ES-I3 (cell line): Measurements from ENCODE around the gene UGT1A4.

Experiments used
- H3K36me3 ChIP-seq: 2 replicates; pipeline ENCODE4 v1.6.1; 2013; ENCODE audit warnings: mild to moderate bottlenecking, low read length, control low read depth, moderate library complexity; ENCODE audit not compliant: insufficient read depth
- H3K4me1 ChIP-seq: 2 replicates; pipeline ENCODE4 v1.6.1; 2013; ENCODE audit warnings: mild to moderate bottlenecking, control low read depth, low read length; ENCODE audit not compliant: insufficient read depth
- H3K9ac ChIP-seq: 2 replicates; pipeline ENCODE4 v1.6.1; 2013; ENCODE audit warnings: low read depth, mild to moderate bottlenecking, low read length, moderate library complexity
- H3K9me3 ChIP-seq: 2 replicates; pipeline ENCODE4 v1.6.1; 2013; ENCODE audit warnings: mild to moderate bottlenecking, low read length, moderate library complexity; ENCODE audit not compliant: control insufficient read depth, insufficient read depth

UGT1A4 gene

DNA sequence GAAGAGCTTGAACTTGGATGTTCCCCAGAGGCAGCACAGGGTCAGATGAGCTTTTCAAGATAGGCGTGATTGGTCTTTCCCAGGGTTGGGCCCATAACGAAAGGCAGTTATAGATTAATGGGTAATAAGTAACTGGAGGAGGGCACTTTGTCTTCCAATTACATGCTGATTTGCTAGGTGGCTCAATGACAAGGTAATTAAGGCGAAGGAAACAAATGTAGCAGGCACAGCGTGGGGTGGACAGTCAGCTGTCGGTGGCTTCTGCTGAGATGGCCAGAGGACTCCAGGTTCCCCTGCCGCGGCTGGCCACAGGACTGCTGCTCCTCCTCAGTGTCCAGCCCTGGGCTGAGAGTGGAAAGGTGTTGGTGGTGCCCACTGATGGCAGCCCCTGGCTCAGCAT is at the start of gene UGT1A4:
TSS of gene UGT1A4 (plus strand) at position 185 of the 400 bp plus-strand sequence. CDS start at position 270, 85 bp downstream.
- H3K9me3 ChIP-seq: no peaks in the 10 kb centered on the region
- no peak within 1 kb of the TSS for H3K9ac ChIP-seq
- no peaks in the 10 kb centered on the region for H3K4me1 ChIP-seq
- no peaks in the 10 kb centered on the region for H3K36me3 ChIP-seq

DNA sequence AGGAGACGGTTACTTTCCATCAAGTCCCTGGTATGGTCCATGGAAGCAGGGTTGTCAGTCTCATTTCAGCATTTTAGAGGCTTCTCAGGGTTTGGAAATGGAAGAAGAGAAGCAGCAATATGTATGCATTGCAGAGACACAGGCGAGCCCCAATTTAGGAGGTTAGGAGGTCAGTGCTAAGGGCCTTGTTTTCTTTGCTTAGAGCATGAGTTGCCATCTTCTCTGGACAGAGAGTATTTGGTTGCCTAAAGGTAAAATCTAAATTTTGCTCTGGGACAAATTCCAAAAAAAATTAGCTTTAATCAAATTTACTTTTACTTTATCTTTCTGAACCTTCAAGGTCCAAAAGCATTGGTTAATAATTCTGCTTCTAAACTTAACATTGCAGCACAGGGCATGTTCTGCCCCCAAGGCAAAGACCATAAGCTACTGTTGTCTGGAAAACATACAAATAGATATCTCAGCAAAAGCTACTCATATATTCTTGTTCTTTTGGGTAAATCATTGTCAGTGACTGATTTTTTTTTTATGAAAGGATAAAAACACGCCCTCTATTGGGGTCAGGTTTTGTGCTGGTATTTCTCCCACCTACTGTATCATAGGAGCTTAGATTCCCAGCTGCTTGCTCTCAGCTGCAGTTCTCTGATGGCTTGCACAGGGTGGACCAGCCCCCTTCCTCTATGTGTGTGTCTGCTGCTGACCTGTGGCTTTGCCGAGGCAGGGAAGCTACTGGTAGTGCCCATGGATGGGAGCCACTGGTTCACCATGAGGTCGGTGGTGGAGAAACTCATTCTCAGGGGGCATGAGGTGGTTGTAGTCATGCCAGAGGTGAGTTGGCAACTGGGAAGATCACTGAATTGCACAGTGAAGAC is 47.0 kb upstream of the UGT1A4 start, which contains the start of gene UGT1A9:
TSS of gene UGT1A9 (plus strand) at position 609 of the 872 bp plus-strand sequence. CDS start at position 646, 37 bp downstream.
- no peaks in the 10 kb centered on the region for H3K4me1 ChIP-seq
- no peaks in the 10 kb centered on the region for H3K9me3 ChIP-seq
- H3K9ac ChIP-seq: no peak within 1 kb of the TSS
- no peaks in the 10 kb centered on the region for H3K36me3 ChIP-seq

DNA sequence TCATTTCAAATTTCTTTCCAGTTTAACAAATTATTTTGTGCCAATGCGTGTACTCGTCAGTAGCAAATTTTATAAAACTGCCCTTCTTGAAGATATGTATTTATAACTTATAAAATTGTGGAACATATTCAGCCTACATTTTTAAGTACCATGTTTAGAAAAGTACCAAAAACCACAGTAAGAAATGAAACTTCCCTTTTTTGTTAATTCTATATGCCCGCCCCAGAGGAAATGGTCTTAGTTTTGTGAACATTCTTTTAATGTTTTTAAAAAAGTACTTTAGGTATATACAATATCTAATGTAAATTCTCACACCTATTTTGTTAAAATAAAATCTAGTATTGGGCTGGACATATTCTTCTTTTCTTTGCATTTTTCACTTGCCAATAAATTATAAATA is 45.6 kb upstream of the UGT1A4 start:
- Histone ChIP-seq H3K36me3 (no peaks in the 10 kb centered on the region), H3K9ac (no peak overlapping the region), H3K9me3 (no peaks in the 10 kb centered on the region), H3K4me1 (no peaks in the 10 kb centered on the region)

DNA sequence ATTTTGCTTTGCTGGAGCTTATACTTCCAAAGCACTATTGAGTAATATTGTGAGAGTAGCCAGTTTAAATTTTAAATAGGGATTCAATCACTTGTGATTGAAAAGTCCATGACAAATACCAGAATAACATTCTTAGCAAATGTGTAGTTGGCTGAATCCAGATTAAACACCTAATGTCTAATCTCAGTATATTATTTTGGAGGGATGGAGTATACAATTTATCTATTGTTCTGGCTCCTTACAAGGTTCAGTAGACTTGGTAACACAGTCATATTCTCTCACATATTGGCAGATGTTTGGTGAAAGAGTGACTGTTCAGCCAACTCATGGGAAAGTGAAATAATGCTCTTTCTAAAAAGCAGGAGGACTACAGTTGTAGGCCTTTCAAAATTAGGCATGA is 44.6 kb upstream of the UGT1A4 start:
- H3K4me1 ChIP-seq: no peaks in the 10 kb centered on the region
- H3K9ac ChIP-seq: no peak overlapping the region
- no peaks in the 10 kb centered on the region for H3K9me3 ChIP-seq
- H3K36me3 ChIP-seq: no peaks in the 10 kb centered on the region

DNA sequence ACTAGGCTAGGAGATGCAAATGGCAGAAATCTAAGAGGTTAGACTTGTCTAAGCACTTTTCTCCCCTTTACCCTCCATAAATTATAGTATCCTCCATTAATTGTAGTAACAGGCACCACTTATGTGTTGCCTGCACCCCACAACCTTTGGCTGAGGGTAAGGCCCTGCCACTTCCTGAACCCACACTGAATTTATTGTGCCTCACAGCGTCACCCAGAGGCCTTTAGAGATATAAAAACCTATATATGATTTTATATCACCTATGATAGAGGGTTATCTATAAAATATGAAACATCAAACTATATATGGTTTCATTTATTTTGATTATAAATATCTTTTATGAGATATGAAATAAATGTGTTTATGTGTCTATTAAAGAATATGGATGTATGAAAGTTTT is 44.2 kb upstream of the UGT1A4 start:
- Histone ChIP-seq H3K36me3 (no peaks in the 10 kb centered on the region), H3K4me1 (no peaks in the 10 kb centered on the region), H3K9me3 (no peaks in the 10 kb centered on the region), H3K9ac (no peak overlapping the region)

DNA sequence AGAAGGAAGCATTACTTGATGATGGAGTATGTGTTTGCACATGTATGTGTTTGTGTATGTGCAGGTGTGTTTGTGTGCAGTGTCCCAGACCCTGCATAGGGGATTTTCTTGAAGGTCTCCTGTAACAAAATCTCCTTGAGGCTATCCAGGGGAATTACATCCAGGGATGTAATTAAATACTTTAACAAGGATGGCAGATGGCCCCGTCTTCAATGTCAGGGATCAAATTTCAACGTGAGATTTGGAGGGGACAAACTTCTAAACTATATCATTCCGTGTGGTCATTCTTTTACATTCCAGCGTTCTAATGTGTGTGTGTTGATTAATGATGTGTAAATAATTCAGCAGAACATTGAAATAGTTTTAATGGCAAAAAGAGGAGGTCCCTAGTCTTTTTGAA is 43.5 kb upstream of the UGT1A4 start:
- no peaks in the 10 kb centered on the region for H3K36me3 ChIP-seq
- H3K9ac ChIP-seq: no peak overlapping the region
- no peaks in the 10 kb centered on the region for H3K9me3 ChIP-seq
- H3K4me1 ChIP-seq: no peaks in the 10 kb centered on the region

DNA sequence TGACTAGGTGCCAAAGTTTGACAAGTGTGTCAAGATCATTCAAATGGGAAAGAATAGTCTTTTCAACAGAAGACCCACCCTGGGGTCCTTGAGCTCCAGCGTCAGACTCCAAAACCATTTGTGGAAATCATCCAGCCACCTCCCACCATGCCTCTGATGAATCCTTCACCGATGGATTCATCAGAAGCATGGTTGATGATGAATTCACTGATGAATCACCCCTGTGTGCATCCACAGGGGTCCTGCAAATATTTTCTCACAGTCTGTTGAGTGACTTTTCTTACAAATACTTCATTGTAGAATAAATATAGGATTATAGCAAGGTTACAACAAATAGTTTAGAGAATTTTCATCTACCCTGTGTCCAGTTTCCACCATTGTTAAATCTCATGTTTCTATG is 42.5 kb upstream of the UGT1A4 start:
- Histone ChIP-seq H3K4me1 (no peaks in the 10 kb centered on the region; the same call in 1 of the 2 replicates), H3K9me3 (no peaks in the 10 kb centered on the region), H3K9ac (no peak overlapping the region), H3K36me3 (no peaks in the 10 kb centered on the region)

DNA sequence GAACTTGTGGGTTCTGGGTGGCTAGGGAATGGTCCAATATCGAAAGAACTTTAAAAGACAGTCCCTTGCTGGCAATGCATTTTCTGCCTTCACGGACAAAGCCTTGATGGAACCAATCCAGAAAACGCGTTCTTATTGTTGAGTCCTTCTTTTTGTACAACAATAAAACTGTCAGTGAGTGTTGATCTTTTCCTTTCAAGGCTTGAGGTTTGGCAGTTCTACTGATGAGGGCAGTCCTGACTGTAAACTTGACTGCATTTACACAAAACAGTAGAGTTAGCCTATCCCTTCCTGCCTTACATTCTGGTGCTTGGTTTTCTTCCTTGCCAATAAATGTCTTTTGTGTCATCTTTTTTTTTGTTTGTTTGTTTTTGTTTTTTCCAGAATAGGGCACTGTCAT is 39.3 kb upstream of the UGT1A4 start:
- no peak overlapping the region for H3K9ac ChIP-seq

DNA sequence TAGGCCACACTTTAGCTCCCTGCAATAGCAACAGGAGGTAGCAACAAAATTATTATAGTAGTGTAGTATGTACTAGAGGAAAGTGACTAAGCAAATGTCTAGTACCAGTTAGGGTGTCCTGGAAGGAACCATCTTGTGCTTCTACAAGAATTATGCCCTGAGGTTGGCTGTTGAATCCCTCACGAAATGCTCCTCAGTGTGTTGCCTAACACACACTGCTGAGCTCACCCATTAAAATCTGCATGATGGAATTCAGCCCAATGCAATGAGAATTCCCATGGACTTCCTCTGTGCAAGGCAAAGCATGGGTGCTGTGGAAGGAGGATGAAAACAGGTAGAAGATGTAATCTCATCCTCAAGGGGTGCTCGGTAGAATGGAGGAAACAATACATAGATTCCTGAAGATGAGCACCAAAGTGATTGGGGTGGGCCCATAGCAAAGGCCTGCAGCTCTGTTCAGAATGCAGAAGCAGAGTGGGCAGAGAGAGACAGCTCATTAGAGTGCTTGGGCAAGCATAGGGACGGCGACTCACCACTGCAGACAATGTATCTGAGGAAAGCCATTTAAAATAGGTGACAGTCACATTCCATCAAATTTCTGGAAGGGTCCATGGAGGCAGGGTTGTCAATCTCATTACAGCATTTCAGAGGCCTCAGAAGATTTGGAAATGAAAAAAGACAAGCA is 38.0 kb upstream of the UGT1A4 start:
- Histone ChIP-seq H3K4me1 (no peaks in the 10 kb centered on the region; the same call in 1 of the 2 replicates), H3K36me3 (no peaks in the 10 kb centered on the region), H3K9ac (no peak overlapping the region), H3K9me3 (no peaks in the 10 kb centered on the region)

More for the DNA sequence above, 39.3 kb upstream of the UGT1A4 start:
- Histone ChIP-seq H3K36me3 (no peaks in the 10 kb centered on the region), H3K4me1 (no peaks in the 10 kb centered on the region; the same call in 1 of the 2 replicates), H3K9me3 (no peaks in the 10 kb centered on the region)

DNA sequence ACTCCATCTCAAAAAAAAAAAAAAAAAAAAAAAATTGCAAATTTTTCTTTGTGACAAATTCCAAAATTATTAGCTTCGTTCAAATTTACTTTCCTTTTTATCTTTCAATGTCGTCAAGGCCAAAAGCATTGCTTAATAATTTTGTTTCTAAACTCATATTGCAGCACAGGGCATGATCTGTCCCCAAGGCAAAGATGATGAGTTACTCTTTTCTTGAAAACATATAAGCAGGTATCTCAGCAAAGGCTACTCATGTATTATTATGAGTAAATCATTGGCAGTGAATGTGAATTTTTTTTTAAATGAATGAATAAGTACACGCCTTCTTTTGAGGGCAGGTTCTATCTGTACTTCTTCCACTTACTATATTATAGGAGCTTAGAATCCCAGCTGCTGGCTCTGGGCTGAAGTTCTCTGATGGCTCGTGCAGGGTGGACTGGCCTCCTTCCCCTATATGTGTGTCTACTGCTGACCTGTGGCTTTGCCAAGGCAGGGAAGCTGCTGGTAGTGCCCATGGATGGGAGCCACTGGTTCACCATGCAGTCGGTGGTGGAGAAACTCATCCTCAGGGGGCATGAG is 36.9 kb upstream of the UGT1A4 start, which contains the start of gene UGT1A7:
TSS of gene UGT1A7 (plus strand) at position 381 of the 579 bp plus-strand sequence. CDS start at position 418, 37 bp downstream.
- no peak within 1 kb of the TSS for H3K9ac ChIP-seq
- no peaks in the 10 kb centered on the region for H3K9me3 ChIP-seq
- H3K4me1 ChIP-seq: no peaks in the 10 kb centered on the region; the same call in 1 of the 2 replicates
- no peaks in the 10 kb centered on the region for H3K36me3 ChIP-seq

DNA sequence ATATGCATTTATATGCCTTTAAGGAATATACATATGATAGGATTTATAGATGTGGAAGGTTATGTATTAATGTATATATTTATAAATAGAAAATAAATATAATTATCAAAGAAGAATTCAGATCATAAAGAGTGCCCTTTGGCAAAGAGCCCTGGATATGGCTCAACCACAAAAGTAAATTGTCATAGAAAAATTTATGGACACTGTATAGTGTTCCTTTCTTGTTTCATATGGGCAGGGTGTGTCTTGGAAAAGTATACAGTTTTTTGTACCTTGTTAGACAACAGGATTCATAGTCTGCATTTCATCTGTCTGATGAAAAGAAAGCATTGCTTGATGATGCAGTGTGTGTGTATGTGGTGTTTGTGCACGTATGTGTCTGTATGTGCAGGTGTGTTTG is 33.9 kb upstream of the UGT1A4 start:
- Histone ChIP-seq H3K4me1 (no peaks in the 10 kb centered on the region; the same call in 1 of the 2 replicates), H3K36me3 (no peaks in the 10 kb centered on the region), H3K9ac (no peak overlapping the region), H3K9me3 (no peaks in the 10 kb centered on the region)

DNA sequence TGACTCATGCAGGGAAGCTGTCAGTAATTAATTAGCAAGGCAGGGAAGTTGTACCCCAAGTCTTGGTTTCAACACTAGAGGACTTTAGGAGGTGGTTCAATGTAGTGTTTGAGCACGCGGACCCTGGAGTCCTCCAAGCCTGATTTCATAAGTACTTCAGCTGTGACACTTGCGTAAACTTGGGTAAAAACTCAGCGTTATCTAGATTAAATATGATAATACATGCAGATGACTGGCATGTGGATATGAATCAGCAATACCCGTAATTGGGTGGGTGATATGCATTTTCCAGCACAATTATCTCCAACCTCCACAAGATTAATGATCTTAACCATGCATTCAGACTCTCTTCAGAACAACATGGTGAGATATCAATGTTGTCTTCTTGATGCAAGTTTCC is 31.6 kb upstream of the UGT1A4 start:
- Histone ChIP-seq H3K4me1 (peaks cover 12% of the 10 kb centered on the region), H3K9me3 (no peaks in the 10 kb centered on the region), H3K9ac (no peak overlapping the region), H3K36me3 (no peaks in the 10 kb centered on the region)

DNA sequence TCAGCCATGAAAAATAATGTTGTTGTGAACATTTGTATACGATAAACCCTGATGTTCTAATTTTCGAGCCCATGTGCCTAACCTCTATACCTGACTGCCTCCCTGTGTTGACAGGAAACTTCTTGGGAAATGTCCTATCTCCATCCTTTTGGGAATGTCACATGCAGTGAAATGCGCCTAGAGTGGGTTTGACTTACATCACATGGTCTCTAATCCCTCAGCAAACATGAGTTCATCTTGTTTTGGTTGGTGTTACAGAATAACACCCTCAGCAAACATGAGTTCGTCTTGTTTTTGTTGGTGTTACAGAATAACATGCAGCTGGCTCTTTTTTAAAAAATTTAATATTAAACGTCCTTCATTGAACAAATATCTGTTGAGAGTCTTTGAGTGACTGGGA is 30.2 kb upstream of the UGT1A4 start:
- H3K9ac ChIP-seq: no peak overlapping the region
- H3K9me3 ChIP-seq: no peaks in the 10 kb centered on the region
- no peaks in the 10 kb centered on the region for H3K36me3 ChIP-seq
- H3K4me1 ChIP-seq: peaks cover 16% of the 10 kb centered on the region

DNA sequence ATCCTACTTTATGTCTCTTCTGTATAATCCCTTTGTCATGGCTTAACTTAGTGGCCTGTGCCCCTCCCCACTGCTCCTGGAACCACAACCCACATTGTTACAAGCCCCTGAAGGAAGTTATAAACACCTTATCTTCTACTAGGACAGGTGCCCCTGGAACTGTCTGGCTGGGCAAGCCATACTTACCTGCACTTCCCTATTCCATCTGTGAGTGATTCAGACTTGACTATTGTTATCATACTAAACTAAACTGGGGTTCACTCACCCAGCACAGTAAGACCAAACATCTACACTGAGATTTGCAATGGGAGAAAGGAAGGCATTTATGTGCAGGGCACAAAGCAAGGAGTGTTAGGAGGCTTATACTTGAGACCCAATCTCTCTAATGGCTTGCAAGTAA is 29.5 kb upstream of the UGT1A4 start:
- Histone ChIP-seq H3K36me3 (no peaks in the 10 kb centered on the region), H3K9me3 (no peaks in the 10 kb centered on the region), H3K9ac (no peak overlapping the region), H3K4me1 (peaks cover 16% of the 10 kb centered on the region)
